ENCODE results near the gene LRRN2. TPM values are rescaled to one million over a fixed set of nuclear protein-coding genes. Genes with fewer than 3 reads are reported as not detected.

Gene LRRN2
- total and polyA plus RNA-seq, 2 experiments from 2014 or later: 7.0 to 27.9 TPM

DNA sequence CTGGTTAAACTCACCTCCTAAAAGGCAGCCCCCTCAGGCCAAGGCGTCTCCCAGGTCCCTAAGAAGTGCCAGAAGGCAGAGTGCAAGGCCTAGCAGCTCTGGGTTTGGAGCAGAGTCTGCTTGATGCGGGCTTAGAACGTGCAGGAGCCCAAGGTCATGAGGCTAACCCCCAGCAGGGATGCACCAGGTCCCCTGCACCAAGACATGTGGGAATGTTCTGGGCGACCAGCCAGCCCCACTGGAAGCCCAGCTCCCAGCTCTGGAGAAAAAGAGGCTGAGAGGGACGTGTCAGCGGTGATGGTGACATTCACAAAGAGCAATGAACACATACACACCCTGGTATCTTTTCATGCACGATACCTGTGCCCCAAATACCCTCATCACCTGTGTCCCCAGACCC, 5.1 kb downstream of the LRRN2 start:
- Histone ChIP-seq H3K4me2 (no peak overlapping the region), H3K27me3 (peaks cover 27% of the 10 kb centered on the region), H2AFZ (no peak overlapping the region), H3K36me3 (replicated peaks; ENCODE audit: insufficient read depth, low read depth) (no peaks in the 10 kb centered on the region), H3K79me2 (no peaks in the 10 kb centered on the region), H3K9me3 (ENCODE audit: low read depth) (no peaks in the 10 kb centered on the region), H3K4me1 (ENCODE audit: insufficient read depth) (peaks cover under 1% of the 10 kb centered on the region), H3K27ac (no peak overlapping the region), H3K9me2 (replicated peaks; ENCODE audit: insufficient read depth) (no peaks in the 10 kb centered on the region), H4K20me1 (ENCODE audit: insufficient read depth, poor library complexity, severe bottlenecking) (no peaks in the 10 kb centered on the region), H3K4me3 (no peak overlapping the region)
- 92% methylated on average over 7 of the region's 7 CpGs for WGBS (ENCODE audit: low lambda C conversion rate, missing lambda C conversion rate)
- TF ChIP-seq EZH2 (IDR thresholded peaks at IDR 0.05; ENCODE audit: borderline replicate concordance) (no peak), EZH2phosphoT487 (IDR thresholded peaks at IDR 0.05; ENCODE audit: low read depth, severe bottlenecking, unreplicated experiment) (no peak)
- TF ChIP-seq, protein P1, sequence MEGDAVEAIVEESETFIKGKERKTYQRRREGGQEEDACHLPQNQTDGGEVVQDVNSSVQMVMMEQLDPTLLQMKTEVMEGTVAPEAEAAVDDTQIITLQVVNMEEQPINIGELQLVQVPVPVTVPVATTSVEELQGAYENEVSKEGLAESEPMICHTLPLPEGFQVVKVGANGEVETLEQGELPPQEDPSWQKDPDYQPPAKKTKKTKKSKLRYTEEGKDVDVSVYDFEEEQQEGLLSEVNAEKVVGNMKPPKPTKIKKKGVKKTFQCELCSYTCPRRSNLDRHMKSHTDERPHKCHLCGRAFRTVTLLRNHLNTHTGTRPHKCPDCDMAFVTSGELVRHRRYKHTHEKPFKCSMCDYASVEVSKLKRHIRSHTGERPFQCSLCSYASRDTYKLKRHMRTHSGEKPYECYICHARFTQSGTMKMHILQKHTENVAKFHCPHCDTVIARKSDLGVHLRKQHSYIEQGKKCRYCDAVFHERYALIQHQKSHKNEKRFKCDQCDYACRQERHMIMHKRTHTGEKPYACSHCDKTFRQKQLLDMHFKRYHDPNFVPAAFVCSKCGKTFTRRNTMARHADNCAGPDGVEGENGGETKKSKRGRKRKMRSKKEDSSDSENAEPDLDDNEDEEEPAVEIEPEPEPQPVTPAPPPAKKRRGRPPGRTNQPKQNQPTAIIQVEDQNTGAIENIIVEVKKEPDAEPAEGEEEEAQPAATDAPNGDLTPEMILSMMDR (IDR thresholded peaks at IDR 0.05; ENCODE audit: poor library complexity): no peak
- no peak for DNase-seq (ENCODE audit: low spot score)

DNA sequence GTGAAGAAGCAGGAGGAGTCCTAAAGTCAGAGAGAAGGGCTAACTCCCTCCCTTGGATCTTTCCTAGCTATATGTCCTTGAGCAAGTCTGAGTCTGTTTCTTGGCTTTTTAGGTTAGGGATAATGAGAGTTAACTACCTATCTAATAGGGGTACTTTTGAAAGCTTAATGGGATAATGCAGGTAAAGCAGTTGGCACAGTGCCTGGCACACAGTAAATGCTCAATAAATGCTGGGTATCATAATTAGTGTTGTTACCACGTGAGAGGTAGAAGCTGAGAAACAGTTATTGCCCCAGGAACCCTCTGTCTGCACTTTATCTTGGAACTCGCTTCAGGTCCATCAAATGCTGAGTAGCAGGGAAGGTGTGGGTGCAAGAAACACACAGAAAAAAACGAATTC, 5.5 kb downstream of the LRRN2 start:
- 58% methylated on average over 3 of the region's 3 CpGs for WGBS (ENCODE audit: low lambda C conversion rate, missing lambda C conversion rate)
- no peak for DNase-seq (ENCODE audit: low spot score)
- no peak overlapping the region for H3K4me3 ChIP-seq
- no peaks in the 10 kb centered on the region for H3K36me3 ChIP-seq (replicated peaks; ENCODE audit: insufficient read depth, low read depth)
- H3K9me2 ChIP-seq (replicated peaks; ENCODE audit: insufficient read depth): no peaks in the 10 kb centered on the region
- peaks cover 26% of the 10 kb centered on the region for H3K27me3 ChIP-seq
- no peak overlapping the region for H2AFZ ChIP-seq
- H3K4me2 ChIP-seq: no peak overlapping the region
- TF ChIP-seq EZH2 (IDR thresholded peaks at IDR 0.05; ENCODE audit: borderline replicate concordance) (no peak), EZH2phosphoT487 (IDR thresholded peaks at IDR 0.05; ENCODE audit: low read depth, severe bottlenecking, unreplicated experiment) (no peak)
- TF ChIP-seq, protein P1 (IDR thresholded peaks at IDR 0.05; ENCODE audit: poor library complexity): no peak
- H3K27ac ChIP-seq: no peak overlapping the region
- H3K79me2 ChIP-seq: no peaks in the 10 kb centered on the region
- H3K4me1 ChIP-seq (ENCODE audit: insufficient read depth): no peaks in the 10 kb centered on the region
- H3K9me3 ChIP-seq (ENCODE audit: low read depth): no peaks in the 10 kb centered on the region
- H4K20me1 ChIP-seq (ENCODE audit: insufficient read depth, poor library complexity, severe bottlenecking): no peaks in the 10 kb centered on the region

DNA sequence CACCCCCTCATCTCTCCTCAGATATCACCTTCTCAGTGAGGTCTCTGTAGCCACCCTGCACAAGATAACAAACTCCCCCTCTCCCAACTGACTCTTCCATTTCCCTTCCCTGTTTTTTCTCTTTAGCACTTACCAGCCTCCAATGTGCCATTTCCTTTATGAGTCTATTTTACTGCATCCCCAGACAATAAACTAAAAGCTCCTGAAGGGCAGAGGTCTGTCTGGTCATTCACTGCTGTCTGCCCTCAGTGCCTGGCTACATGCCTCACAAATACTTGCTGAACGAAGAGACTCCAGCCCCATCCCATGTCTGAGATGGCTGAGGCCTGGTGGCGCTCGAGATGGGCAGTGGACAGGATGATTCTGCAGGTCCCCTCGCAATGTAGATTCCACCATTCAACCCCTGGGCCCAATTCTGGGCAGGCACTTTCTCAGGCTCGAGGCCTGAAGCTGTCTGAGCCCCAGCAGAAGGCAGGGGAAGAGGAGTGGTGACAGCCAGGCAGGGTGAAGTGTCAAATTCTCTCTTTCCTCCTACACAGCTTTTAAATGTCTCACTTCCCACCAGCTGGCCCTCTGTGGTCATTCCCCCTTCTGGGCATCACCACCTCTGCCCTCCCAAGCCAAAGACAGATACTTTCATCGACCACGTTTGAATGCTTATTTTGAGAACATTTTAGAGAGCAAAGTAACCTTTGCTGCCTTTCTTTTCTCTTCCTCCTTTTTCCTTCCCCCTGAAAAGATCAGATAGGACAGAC, 6.6 kb downstream of the LRRN2 start:
- no peak overlapping the region for H2AFZ ChIP-seq
- no peaks in the 10 kb centered on the region for H3K9me3 ChIP-seq (ENCODE audit: low read depth)
- no peak for DNase-seq (ENCODE audit: low spot score)
- H3K9me2 ChIP-seq (replicated peaks; ENCODE audit: insufficient read depth): no peaks in the 10 kb centered on the region
- H4K20me1 ChIP-seq (ENCODE audit: insufficient read depth, poor library complexity, severe bottlenecking): no peaks in the 10 kb centered on the region
- no peaks in the 10 kb centered on the region for H3K79me2 ChIP-seq
- no peak overlapping the region for H3K27ac ChIP-seq
- H3K4me3 ChIP-seq: no peak overlapping the region
- no peaks in the 10 kb centered on the region for H3K4me1 ChIP-seq (ENCODE audit: insufficient read depth)
- no peaks in the 10 kb centered on the region for H3K36me3 ChIP-seq (replicated peaks; ENCODE audit: insufficient read depth, low read depth)
- WGBS (ENCODE audit: low lambda C conversion rate, missing lambda C conversion rate): 75% methylated on average over 7 of the region's 7 CpGs
- H3K27me3 ChIP-seq: peaks cover 15% of the 10 kb centered on the region
- no peak overlapping the region for H3K4me2 ChIP-seq
- TF ChIP-seq EZH2phosphoT487 (IDR thresholded peaks at IDR 0.05; ENCODE audit: low read depth, severe bottlenecking, unreplicated experiment) (no peak), EZH2 (IDR thresholded peaks at IDR 0.05; ENCODE audit: borderline replicate concordance) (no peak)
- TF ChIP-seq, protein P1 (IDR thresholded peaks at IDR 0.05; ENCODE audit: poor library complexity): no peak
